ENCODE data around the gene WDR20.

DNA sequence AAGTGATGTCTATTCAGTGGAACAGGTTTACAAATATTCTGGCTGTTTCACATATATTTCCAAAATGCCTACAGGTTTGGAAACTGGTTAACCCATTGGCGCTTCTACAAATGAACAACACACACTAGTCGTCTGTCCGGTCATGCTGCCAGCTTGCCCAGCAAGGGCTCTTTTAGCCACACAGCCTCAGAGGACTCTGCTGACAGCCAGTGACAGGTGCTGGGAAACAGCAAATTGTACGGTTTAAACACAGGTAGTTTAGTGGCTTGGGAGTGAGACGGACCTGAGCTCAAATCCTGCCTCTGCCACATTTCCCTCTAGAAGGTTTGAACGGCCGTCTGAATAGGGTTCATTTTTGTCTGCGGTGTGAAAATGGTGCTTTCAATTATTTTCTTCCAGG is 111.5 kb downstream of the WDR20 start:
- TF ChIP-seq CTCF (optimal IDR thresholded peaks at IDR 0.05 in 1 of 3, IDR thresholded peaks at IDR 0.05 in 1 of 3, conservative IDR thresholded peaks at IDR 0.05 in 1 of 3; ENCODE audit: extremely low read depth in 1 of 3, insufficient read depth in 2 of 3, low read length in 3 of 3), result no peak
- no peak for TF ChIP-seq EZH2 (IDR thresholded peaks at IDR 0.05; ENCODE audit: low read length)
